ENCODE results near the gene TBL1X. TPM values are rescaled to one million over a fixed set of nuclear protein-coding genes. Genes with fewer than 3 reads are reported as not detected.
"Not testable (repeated sequence)": the region's sequence is repeated elsewhere in the genome, so short reads cannot be mapped to it uniquely, and the experiment has no call there.

TBL1X gene
- total RNA-seq, 4 donors from 2014 or later: 25.3 to 54.1 (median 38.2) TPM

DNA sequence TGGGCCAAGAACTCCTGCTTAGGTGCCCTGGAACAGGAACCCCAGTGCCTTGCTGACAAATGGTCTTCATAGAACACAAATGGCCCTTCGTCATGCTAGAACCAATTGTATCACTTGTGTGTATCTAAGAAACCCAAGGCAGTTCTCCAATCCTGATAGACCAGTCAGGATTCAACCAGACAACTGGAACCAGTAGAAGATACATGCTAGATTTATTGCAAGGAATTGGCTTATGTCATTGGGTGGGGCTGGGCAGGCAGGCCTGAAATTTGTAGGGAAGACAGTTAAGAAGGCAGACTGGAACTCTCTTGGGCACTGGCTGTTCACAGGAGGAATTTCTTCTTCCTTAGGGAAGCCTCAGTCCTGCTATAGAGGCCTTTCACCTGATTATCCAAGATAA lies 17.0 kb upstream of the TBL1X start:
- WGBS: 82% methylated on average over 1 of the region's 1 CpG
- intact Hi-C loops (cut with DNase I): no loop called here
- H3K27me3 ChIP-seq: no peaks in the 10 kb centered on the region
- H3K36me3 ChIP-seq: no peaks in the 10 kb centered on the region
- DNase-seq (ENCODE audit: extremely low spot score): no peak
- H3K27ac ChIP-seq (replicated peaks in 1 of 4): no peak overlapping the region
- no peak overlapping the region for H3K4me3 ChIP-seq
- no peaks in the 10 kb centered on the region for H3K9me3 ChIP-seq
- no peaks in the 10 kb centered on the region for H3K4me1 ChIP-seq
- no peak for TF ChIP-seq POLR2A (IDR thresholded peaks at IDR 0.05; ENCODE audit: low read depth)
- no peak for TF ChIP-seq POLR2AphosphoS5 (IDR thresholded peaks at IDR 0.05)
- TF ChIP-seq EP300 (IDR thresholded peaks at IDR 0.05): no peak
- TF ChIP-seq, protein P1, sequence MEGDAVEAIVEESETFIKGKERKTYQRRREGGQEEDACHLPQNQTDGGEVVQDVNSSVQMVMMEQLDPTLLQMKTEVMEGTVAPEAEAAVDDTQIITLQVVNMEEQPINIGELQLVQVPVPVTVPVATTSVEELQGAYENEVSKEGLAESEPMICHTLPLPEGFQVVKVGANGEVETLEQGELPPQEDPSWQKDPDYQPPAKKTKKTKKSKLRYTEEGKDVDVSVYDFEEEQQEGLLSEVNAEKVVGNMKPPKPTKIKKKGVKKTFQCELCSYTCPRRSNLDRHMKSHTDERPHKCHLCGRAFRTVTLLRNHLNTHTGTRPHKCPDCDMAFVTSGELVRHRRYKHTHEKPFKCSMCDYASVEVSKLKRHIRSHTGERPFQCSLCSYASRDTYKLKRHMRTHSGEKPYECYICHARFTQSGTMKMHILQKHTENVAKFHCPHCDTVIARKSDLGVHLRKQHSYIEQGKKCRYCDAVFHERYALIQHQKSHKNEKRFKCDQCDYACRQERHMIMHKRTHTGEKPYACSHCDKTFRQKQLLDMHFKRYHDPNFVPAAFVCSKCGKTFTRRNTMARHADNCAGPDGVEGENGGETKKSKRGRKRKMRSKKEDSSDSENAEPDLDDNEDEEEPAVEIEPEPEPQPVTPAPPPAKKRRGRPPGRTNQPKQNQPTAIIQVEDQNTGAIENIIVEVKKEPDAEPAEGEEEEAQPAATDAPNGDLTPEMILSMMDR (IDR thresholded peaks at IDR 0.05): no peak

DNA sequence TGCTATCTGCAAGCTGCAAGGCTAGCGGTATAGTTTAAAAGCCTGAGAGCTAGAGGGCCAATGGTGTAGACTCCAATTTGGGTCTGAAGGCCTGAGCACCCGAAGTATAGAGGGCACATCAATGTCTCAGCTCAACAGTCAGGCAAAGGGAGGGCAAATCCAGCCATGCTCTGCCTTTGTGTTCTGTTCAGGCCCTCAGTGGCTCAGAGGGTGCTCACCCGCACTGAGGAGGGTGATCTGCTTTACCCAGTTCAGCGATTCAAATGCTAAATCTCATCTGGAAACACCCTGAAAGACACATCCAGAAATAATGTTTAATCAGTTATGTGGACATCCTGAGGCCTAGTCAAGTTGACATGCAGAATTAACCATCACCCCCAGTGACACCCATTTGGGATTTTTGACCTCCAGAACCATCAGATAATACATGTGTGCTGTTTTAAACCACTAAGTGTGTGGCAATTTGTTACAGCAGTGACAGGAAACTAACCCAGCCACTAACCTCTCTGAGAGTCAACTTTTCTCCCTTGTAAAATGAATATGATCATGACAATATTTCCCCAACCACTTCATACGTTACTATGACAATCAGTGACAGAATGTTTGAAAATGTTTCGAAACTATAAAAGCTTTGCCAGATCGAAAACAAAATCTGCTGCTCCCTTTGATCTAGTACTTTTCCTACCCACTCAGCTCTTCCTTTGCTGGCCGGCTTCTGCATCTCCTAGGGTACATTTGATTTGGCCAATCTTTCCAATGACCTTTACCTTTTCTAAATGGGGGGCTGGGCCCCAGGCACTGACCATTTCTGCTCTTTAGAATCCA lies 8.4 kb upstream of the TBL1X start:
- no peaks in the 10 kb centered on the region for H3K27me3 ChIP-seq
- no peaks in the 10 kb centered on the region for H3K4me1 ChIP-seq
- no peaks in the 10 kb centered on the region for H3K9me3 ChIP-seq
- intact Hi-C loops (cut with DNase I): no loop called here
- no peak for TF ChIP-seq POLR2AphosphoS5 (IDR thresholded peaks at IDR 0.05)
- TF ChIP-seq POLR2A (IDR thresholded peaks at IDR 0.05; ENCODE audit: low read depth): no peak
- TF ChIP-seq, protein P1 (IDR thresholded peaks at IDR 0.05): no peak
- no peak for TF ChIP-seq EP300 (IDR thresholded peaks at IDR 0.05)
- no peak overlapping the region for H3K4me3 ChIP-seq
- no peaks in the 10 kb centered on the region for H3K36me3 ChIP-seq
- no peak for DNase-seq (ENCODE audit: extremely low spot score)
- WGBS: 73% methylated on average over 8 of the region's 8 CpGs
- no peak overlapping the region for H3K27ac ChIP-seq (replicated peaks in 1 of 4)

DNA sequence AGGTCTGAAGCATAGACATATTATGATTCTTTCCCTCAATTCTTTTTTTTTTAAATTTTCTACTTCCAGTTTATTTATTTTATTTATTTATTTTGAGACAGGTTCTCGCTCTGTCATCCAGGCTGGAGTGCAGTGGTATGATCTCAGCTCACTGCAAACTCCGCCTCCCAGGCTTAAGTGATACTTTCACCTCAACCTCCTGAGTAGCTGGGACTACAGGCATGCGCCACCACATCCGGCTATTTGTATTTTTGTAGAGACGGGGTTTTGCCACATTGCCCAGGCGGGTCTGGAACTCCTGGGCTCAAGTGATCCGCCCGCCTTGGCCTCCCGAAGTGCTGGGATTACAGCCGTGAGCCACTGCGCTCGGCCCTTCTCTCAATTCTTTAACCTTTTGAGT lies 6.8 kb upstream of the TBL1X start:
- intact Hi-C loops (cut with DNase I); DNase-seq (ENCODE audit: extremely low spot score); H3K27me3 ChIP-seq; H3K4me1 ChIP-seq; H3K9me3 ChIP-seq; H3K4me3 ChIP-seq; H3K36me3 ChIP-seq; H3K27ac ChIP-seq (replicated peaks in 1 of 4): not testable (repeated sequence)
- 93% methylated on average over 12 of the region's 12 CpGs for WGBS

DNA sequence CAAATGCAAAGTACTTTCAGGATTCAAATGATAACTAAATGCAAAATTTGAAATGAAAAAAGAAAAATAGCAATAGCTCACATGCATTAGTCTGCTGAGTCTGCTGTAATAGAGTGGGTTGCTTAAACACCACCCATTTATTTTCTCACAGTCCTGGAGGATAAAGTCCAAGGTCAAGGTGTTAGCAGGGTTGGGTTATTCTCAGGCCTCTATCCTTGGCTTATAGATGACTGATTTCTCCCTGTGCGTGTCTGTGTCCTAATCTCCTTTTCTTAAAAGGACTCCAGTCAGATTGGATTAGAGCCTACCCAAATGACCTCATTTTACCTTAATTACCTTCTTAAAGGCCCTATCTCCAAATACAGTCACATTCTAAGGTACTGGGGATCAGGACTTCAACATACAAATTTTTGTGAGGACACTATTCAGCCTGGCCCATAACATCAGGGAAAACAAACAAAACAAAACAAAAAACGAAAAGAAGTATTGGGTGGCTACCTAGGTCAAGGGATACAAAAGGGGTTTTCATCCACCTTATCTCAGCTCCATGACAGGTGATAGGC lies 6.3 kb upstream of the TBL1X start:
- Histone ChIP-seq H3K4me1 (peaks cover 5 to 13% (median 8%) of the 10 kb centered on the region in 4 donors), H3K36me3 (no peaks in the 10 kb centered on the region), H3K4me3 (no peak overlapping the region), H3K27me3 (no peaks in the 10 kb centered on the region), H3K9me3 (no peaks in the 10 kb centered on the region), H3K27ac (replicated peaks in 1 of 4) (no peak overlapping the region)
- DNase-seq (ENCODE audit: extremely low spot score): no peak
- 48% methylated on average over 2 of the region's 2 CpGs for WGBS
- intact Hi-C loops (cut with DNase I): no loop called here
- no peak for TF ChIP-seq POLR2A (IDR thresholded peaks at IDR 0.05; ENCODE audit: low read depth)
- TF ChIP-seq, protein P1 (IDR thresholded peaks at IDR 0.05): no peak

DNA sequence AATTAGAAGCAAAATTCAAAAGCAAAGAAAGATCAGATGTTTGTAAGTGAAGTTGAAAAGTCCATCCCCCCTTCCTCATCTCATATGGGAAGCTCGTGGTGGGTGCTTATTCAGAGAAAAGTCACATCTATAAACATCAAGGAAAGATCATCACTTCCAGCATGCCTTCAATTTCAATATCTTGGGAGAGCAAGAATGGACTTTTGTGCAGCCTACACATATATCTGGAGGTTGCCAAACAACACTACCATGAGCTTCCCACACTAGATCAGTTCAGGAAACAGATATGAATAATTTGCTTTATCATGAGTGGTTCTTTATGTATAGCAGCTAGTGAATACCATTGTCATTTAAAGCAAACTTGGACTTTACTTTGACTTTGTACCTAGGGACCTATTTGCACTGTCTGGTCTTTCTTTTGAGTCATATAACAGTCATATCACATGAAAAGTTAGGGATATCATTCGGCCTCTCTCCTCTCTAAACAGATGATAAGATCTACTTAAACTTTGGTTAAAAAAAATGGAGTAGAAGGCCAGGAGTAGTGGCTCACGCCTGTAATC lies 5.6 kb upstream of the TBL1X start:
- intact Hi-C loops (cut with DNase I): no loop called here
- TF ChIP-seq POLR2AphosphoS5 (IDR thresholded peaks at IDR 0.05) (no peak), POLR2A (IDR thresholded peaks at IDR 0.05; ENCODE audit: low read depth) (no peak), EP300 (IDR thresholded peaks at IDR 0.05) (no peak)
- TF ChIP-seq, protein P1 (IDR thresholded peaks at IDR 0.05): no peak
- H3K4me1 ChIP-seq: peaks cover 7 to 20% (median 14%) of the 10 kb centered on the region in 4 donors
- H3K9me3 ChIP-seq: no peaks in the 10 kb centered on the region
- DNase-seq (ENCODE audit: extremely low spot score): no peak
- no peaks in the 10 kb centered on the region for H3K36me3 ChIP-seq
- no peaks in the 10 kb centered on the region for H3K27me3 ChIP-seq
- no peak overlapping the region for H3K4me3 ChIP-seq
- H3K27ac ChIP-seq (replicated peaks in 1 of 4): no peak overlapping the region
- WGBS: 74% methylated on average over 3 of the region's 3 CpGs

All from esophagus muscularis mucosa (tissue), 4 donors.